Calu3 (cell line): ENCODE data around the gene PBX4. TPM values are rescaled to one million over a fixed set of nuclear protein-coding genes. Genes with fewer than 3 reads are reported as not detected.

Experiments
- BruUV-seq: library from RNA; stranded (reverse); fragments of 400-500 nt; replicated peaks from 2 replicates; lab custom pipeline; 2021; lab: Mats Ljungman, UMichigan
- CTCF ChIA-PET: fragments of 300-600 bp; sonication (Branson Sonifier 250); formaldehyde crosslinking; loops from one replicate; lab custom pipeline; 2022; ENCODE audit warnings: antibody characterized with exemption; lab: Charles Lee
- DNase-seq: peaks from one replicate; pipeline ENCODE4 v3.0.0; 2022
- H3K27ac Mint-ChIP-seq: one replicate; pipeline ENCODE4 v1.8.0; 2022; ENCODE audit warnings: mixed read lengths; ENCODE audit not compliant: unreplicated experiment
- H3K27me3 Mint-ChIP-seq: one replicate; pipeline ENCODE4 v1.8.0; 2022; ENCODE audit warnings: mixed read lengths; ENCODE audit not compliant: unreplicated experiment
- H3K36me3 Mint-ChIP-seq: one replicate; pipeline ENCODE4 v1.8.0; 2022; ENCODE audit warnings: mild to moderate bottlenecking, moderate library complexity, mixed read lengths; ENCODE audit not compliant: insufficient read depth, unreplicated experiment
- H3K4me1 Mint-ChIP-seq: one replicate; pipeline ENCODE4 v1.8.0; 2022; ENCODE audit warnings: mild to moderate bottlenecking, low read depth, mixed read lengths; ENCODE audit not compliant: unreplicated experiment
- H3K4me3 Mint-ChIP-seq: one replicate; pipeline ENCODE4 v1.8.0; 2022; ENCODE audit warnings: mild to moderate bottlenecking, low read depth, moderate library complexity, mixed read lengths; ENCODE audit not compliant: unreplicated experiment
- H3K9me3 Mint-ChIP-seq: one replicate; pipeline ENCODE4 v1.8.0; 2022; ENCODE audit warnings: low read depth, mixed read lengths; ENCODE audit not compliant: unreplicated experiment
- intact Hi-C: fragments of 100-400 bp; cut with micrococcal nuclease; formaldehyde crosslinking; loops from one replicate; pipeline ENCODE4 v1.10.0; 2022; ENCODE audit not compliant: unreplicated experiment
- total RNA-seq: library from RNA; stranded (reverse); gene quantifications from 2 replicates; pipeline ENCODE4 v1.2.3, GENCODE V29; 2022
- TF ChIP-seq, protein P1 (sequence below): fragments of 200-600 bp; IDR thresholded peaks from one replicate; pipeline ENCODE4 v1.8.0; 2022; ENCODE audit warnings: antibody characterized with exemption; ENCODE audit not compliant: unreplicated experiment

Gene PBX4
- total RNA-seq, 1 experiment from 2014 or later = 6.0 TPM

GRCh38 chr19:19578252-19578651 is 40.2 kb downstream of the PBX4 start:
- no peaks in the 10 kb centered on the region for H3K9me3 Mint-ChIP-seq
- TF ChIP-seq, protein P1, sequence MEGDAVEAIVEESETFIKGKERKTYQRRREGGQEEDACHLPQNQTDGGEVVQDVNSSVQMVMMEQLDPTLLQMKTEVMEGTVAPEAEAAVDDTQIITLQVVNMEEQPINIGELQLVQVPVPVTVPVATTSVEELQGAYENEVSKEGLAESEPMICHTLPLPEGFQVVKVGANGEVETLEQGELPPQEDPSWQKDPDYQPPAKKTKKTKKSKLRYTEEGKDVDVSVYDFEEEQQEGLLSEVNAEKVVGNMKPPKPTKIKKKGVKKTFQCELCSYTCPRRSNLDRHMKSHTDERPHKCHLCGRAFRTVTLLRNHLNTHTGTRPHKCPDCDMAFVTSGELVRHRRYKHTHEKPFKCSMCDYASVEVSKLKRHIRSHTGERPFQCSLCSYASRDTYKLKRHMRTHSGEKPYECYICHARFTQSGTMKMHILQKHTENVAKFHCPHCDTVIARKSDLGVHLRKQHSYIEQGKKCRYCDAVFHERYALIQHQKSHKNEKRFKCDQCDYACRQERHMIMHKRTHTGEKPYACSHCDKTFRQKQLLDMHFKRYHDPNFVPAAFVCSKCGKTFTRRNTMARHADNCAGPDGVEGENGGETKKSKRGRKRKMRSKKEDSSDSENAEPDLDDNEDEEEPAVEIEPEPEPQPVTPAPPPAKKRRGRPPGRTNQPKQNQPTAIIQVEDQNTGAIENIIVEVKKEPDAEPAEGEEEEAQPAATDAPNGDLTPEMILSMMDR = no peak
- intact Hi-C loops = no loop called here
- CTCF ChIA-PET = no interaction called here
- no TSS peak for BruUV-seq
- H3K36me3 Mint-ChIP-seq = no peaks in the 10 kb centered on the region
- no peaks in the 10 kb centered on the region for H3K4me1 Mint-ChIP-seq
- H3K27ac Mint-ChIP-seq = no peak overlapping the region
- H3K27me3 Mint-ChIP-seq = no peaks in the 10 kb centered on the region
- no peak overlapping the region for H3K4me3 Mint-ChIP-seq
- DNase-seq = no peak

DNA sequence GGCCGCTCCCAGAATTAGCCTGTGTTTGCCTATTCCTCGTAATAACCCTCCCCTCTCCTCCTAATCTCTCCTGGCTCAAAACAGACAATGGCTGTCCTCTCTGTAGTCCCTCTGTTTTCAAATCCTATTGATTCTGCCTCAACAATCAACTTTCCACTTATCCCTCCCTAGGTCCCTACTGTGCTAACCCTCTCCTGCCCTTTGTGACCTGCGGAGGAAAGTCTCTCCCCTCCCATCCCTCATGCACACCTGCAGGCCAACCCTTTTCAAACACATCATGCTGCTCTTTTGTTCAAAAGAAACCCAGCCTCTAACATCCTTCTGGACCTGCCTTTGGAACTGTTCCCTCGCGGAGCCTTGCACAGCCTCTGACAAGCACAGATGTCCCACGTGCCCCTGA is 43.1 kb downstream of the PBX4 start:
- no peak overlapping the region for H3K27ac Mint-ChIP-seq
- H3K4me1 Mint-ChIP-seq = no peaks in the 10 kb centered on the region
- TF ChIP-seq, protein P1 = no peak
- no peak overlapping the region for H3K4me3 Mint-ChIP-seq
- CTCF ChIA-PET = no interaction called here
- H3K9me3 Mint-ChIP-seq = no peaks in the 10 kb centered on the region
- intact Hi-C loops = no loop called here
- BruUV-seq = no TSS peak
- no peaks in the 10 kb centered on the region for H3K36me3 Mint-ChIP-seq
- no peak for DNase-seq
- H3K27me3 Mint-ChIP-seq = no peaks in the 10 kb centered on the region

- Mint-ChIP-seq H3K27ac (no peak overlapping the region), H3K4me1 (no peaks in the 10 kb centered on the region), H3K27me3 (no peaks in the 10 kb centered on the region), H3K9me3 (no peaks in the 10 kb centered on the region), H3K36me3 (no peaks in the 10 kb centered on the region), H3K4me3 (no peak overlapping the region)
- DNase-seq = no peak
- no TSS peak for BruUV-seq
- TF ChIP-seq, protein P1 = no peak
- CTCF ChIA-PET = no interaction called here
- intact Hi-C loops = no loop called here
Observed at GRCh38 chr19:19571071-19571786, 47.3 kb downstream of the PBX4 start.

GRCh38 chr19:19570571-19570970 is 47.9 kb downstream of the PBX4 start:
- intact Hi-C loops = no loop called here
- Mint-ChIP-seq H3K4me3 (no peak overlapping the region), H3K9me3 (no peaks in the 10 kb centered on the region), H3K27me3 (no peaks in the 10 kb centered on the region), H3K36me3 (no peaks in the 10 kb centered on the region), H3K4me1 (no peaks in the 10 kb centered on the region), H3K27ac (no peak overlapping the region)
- TF ChIP-seq, protein P1 = no peak
- BruUV-seq = no TSS peak
- no peak for DNase-seq
- CTCF ChIA-PET = no interaction called here
